Stimulated activated CD8-positive, alpha-beta memory T cell treated with anti-CD3 and anti-CD28 coated beads, Interleukin-12 subunit alpha, Interleukin-12 subunit beta, amount 100 ng/mL, for 24 hours (primary cell): ENCODE results near the gene TMPRSS6.
A peak's percentile ranks its signal among the peaks of the same experiment; 100 is the strongest.

Experiments
- DNase-seq: peaks from one replicate; pipeline ENCODE4 v3.0.0-alpha.2; 2020; ENCODE audit errors: extremely low read depth

The TMPRSS6 gene

GRCh38 chr22:37117092-37117491, 7.6 kb upstream of the TMPRSS6 start:
- no peak for DNase-seq

GRCh38 chr22:37115032-37115431, 5.5 kb upstream of the TMPRSS6 start:
- no peak for DNase-seq

GRCh38 chr22:37113757-37114156, 4.2 kb upstream of the TMPRSS6 start:
- no peak for DNase-seq

DNA sequence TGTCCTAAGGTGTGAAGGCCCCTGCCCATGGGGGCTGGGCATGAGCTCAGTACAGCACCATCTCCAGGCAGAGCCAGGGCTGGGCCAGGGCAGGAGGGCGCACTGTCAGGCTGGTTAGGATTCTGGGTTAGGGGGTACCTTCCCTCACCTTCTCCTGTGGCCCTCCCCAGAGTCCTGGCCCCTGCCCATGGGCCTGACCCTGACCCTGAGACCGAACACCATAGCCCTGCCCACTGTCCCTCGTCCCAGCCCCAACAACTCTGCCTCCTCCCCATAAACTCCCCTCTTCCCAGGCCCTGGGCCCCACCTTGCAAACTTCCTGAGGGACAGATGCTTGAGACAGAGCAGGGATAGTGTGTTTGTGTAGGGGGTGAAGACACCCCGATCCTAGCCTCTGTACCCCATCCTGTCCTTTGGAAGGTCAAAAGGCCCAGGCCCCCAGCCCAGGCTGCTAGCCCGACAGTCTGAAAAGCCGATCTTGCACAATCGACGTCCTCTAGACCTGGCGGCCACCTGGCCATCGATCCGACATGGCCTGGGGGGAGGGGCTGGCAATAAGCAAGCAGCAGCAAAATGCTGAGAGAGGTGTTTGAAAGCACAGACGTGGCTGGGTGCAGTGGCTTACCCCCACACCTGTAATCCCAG, 2.7 kb upstream of the TMPRSS6 start:
- no peak for DNase-seq

DNA sequence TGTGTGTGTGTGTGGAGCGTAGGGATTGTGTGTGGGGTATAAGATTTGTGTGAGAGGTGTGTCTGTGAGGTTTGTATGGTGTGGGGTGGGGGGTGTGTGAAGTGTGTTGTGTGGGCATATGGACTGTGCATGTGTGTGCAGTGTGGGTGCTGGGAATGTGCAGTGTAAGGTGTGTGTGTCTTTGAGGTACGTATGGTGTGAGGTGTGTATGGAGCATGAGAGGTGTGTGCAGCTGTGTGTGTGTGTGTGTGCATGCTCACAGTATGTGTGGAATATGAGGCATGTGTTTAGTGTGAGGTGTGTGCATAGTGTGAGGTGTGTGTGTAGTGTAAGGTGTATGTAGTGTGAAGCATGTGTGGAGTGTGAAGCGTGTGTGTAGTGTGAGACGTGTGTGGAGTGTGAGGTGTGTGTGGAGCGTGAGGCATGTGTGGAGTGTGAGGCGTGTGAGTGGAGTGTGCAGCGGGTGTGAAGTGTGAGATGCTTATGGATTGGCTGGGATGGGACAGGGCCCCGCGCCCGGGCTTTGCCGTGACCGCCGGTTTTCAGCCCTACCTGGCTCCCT, 1.7 kb upstream of the TMPRSS6 start:
- no peak for DNase-seq

DNA sequence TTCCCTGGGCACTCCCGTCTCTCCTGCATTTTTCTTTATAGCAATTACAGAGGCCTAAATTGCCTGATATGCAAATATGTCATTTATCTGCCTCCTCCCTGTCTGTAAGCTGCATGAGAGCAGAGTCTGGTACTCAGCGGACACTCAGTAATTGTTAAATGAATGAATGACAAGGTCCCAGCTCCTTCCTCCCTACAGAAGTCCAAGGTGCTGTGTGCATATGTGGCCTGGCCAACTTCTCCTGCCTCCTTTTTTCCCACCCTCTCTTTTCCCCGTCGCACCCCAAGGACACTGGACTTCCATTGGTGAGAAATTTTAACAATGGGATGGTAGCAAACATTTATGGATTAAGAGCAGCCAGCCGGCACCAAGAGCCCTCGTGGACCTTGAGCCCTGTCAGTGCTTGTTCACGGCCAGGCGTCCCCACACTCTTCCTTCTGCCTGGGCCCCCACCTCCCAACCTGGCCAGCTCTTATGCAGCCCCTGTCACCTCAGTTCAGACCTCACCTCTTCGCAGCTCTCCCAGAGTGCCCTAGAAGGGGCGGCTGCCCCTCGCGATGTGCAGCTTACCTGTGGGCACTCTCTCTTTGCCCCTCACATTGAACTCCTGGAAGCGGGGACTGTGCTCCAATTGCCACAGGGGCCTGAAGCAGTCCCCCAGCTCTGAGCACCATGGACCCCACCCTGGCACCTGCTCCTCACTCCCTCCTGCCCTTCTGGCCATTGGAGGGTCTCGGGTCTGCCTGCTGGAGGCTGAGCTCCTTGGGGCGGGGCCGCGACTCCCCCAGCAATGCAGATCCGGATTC, 1.5 kb downstream of the TMPRSS6 start:
- DNase-seq, result no peak

GRCh38 chr22:37105990-37106389, 3.5 kb downstream of the TMPRSS6 start:
- DNase-seq, result no peak

GRCh38 chr22:37105154-37105553, 4.4 kb downstream of the TMPRSS6 start:
- DNase-seq, result no peak

DNA sequence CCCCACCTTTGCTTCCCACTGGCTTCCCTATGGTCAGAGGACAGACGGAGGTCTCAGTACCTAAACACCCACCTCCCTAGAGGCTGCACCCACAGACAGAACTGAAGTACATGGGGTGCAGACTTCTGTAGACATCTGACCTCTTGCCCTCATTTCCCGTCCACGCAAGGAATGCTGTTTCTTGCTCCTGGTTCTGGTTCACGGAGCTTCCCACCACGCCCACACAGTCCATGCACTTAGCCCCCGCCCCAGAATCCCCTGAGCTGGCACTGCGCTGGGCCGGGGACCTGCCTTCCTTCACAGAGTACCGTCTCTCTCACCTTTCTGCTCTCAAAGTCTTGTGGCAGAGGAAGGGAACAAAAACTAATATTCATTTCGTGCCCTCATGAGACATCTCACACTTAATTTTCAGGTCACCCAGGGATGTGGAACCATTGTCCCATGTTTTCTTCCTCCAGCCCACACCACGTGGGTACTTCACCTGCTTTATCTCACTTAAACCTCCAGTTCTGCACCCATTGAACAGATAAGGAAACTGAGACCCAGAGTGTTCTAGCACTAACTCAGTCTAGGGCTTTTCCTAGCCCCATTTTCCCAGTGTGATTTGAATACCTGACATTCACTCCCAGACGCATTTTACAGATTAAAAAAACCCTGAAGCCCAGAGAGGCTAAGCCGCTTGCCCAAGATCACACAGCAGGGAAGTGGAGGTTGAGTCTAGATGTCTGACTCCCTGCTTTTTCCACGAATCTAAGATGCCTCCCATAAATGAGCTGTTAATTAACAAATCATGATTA, 5.7 kb downstream of the TMPRSS6 start:
- no peak for DNase-seq

DNA sequence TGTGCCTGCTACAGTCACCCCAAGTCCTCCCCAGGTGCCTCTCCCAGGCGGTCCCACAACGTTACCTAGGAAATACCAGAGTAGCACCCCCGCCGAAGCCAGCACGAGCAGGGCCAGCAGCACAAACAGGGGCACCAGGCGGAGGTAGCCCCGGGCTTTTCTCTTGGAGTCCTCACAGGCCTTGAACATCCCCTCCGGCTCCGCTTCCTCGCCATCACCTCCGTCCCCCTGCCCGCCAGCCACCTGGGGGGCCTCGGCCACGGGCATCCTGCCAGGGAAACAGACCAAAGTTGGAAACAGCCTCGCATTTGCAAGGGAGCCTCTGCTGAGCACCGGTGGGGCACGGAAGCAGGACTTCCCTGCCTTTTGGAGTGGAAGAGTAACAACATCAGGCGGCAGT, 6.4 kb downstream of the TMPRSS6 start:
- DNase-seq, result no peak

GRCh38 chr22:37101311-37102066, 8.0 kb downstream of the TMPRSS6 start:
- no peak for DNase-seq

GRCh38 chr22:37100589-37101127, 8.9 kb downstream of the TMPRSS6 start:
- no peak for DNase-seq

DNA sequence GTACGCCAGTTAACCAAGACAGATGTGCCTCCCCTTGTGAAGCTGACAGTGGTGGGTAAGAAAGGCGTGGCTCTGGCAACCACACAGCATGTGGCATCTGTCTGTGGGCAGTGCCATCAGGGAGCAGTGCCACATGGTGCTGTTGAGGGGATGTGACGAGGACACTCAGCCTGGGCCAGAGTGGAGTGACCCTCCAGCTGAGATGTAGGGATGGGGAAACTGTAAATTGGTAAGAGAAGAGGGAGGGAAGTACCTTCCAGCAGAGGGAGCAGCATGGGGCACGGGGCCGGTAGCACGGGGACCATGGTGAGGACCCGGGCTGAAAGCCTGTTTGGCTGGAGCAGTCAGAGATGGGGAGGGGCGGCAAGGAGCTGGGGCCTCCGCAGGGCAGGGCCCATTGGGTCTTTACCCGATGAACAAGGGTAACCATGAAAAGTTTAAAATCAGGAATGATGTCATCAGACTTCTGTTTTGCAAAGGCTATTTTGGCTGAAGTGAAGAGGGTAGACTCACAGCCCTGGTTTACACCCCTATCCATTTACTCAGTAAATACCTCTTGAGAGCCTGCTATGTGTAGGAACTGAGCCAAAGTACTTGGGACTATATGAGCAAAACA, 10.4 kb downstream of the TMPRSS6 start:
- DNase-seq, result no peak

DNA sequence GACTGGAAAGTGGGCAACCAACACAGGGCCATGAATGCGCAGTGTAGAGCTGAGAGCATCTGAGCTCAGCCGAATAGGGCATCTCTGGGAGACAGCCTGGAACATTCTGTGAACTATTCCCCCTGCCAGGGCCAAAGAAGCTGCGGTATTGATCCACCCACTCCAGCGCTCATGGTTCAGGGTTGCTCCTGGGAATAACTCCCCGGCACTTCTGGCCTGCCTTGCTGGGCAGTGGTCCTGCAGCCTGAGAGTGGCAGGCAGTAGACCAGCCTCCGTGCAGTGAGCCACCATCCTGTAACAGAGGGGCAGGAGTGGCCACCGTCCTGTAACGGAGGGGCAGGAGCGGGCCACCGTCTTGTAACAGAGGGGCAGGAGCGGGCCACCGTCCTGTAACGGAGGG, 12.2 kb downstream of the TMPRSS6 start:
- no peak for DNase-seq

DNA sequence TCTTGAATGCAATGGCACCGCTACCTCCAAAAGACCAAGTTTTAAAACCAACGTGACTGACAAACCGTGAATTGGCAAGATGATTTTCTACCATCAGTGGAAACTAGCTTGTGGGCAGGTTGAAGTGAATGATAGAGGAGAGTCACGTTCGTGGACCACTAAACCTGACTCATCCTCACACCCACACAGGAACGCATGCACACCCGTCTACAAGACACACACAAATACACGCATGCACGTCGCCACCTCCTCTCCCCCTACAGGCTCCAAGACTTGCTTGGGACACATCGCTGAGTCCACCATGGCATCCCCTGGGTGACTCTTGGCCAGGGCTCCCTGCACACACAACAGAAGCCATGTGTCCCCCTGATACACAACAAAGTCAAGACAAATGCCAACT, 14.4 kb downstream of the TMPRSS6 start:
- peak; percentile 48 for DNase-seq

- DNase-seq, result no peak
Measured at GRCh38 chr22:37094239-37094638, 15.3 kb downstream of the TMPRSS6 start.

GRCh38 chr22:37092997-37093396, 16.5 kb downstream of the TMPRSS6 start:
- no peak for DNase-seq

GRCh38 chr22:37091994-37092393, 17.5 kb downstream of the TMPRSS6 start:
- DNase-seq, result no peak

DNA sequence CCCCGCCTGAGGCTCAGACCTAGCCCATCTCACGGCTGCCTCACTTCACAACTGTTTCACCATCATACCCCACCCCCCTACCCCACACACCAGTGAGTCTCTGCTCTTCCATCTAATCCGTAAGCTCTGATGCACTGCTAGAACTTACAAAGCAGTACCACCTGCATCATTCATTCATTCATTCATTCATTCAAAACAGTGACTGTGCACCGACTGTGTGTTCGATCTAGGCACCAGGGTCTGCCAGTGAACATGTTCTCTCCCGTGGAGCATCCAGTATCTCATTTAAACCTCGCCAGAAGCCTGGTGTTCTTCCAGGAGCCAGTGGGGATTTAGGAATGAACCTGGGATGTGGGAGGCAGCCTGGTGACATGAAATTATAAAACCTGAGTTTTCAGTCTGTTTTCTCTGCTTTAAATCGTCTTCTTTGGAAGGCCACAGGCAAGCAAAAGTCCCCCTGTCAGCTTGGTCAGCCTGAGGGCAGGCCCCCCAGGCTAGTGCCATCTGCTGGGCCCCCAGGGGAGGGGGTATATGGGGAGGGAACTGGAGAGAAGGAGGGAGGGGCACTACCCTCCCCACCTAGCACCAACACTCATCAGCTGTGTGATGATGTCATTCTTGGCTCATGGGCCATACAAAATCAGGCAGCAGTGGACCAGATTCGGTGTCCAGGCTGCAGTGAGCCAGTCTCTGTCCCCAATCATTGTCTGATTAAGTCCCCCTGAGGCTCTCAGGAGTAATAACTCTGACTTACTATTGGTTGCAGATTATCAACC, 18.4 kb downstream of the TMPRSS6 start:
- DNase-seq, result no peak

DNA sequence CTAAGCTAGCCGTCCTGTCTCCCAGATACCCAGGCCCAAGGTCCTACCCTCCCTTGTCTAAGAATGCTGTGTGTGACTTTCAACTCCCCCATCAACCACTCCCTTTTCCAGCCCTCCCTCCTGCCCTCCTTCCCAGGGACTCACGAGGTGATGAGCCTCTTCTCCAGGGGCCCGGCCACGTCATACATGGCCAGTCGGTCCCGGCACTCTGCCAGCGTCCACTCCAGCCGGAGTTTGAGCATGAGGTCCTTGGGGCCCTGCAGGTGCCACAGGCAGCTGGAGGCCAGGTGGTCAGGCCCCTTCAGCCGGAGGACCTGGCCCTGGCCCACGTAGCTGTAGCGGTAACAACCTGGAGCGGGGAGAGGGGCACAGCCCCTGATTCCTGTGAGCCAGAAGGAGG, 20.1 kb downstream of the TMPRSS6 start:
- DNase-seq, result no peak
